Adrenal gland (tissue), 5 donors: ENCODE measurements around the gene MAN1C1.

Experiments used
- POLR2A ChIP-seq, 2 donors: fragments of 450-650 bp; IDR thresholded peaks; one replicate each; pipeline ENCODE4 v1.6.1; 2017; ENCODE audit warnings: antibody characterized with exemption in 2 of 2, mild to moderate bottlenecking in 2 of 2, moderate library complexity in 1 of 2
- TF ChIP-seq, protein P1 (sequence below), 6 experiments: fragments of 450-650 bp in 4 of 6; fragments of 200-600 bp in 2 of 6; sonication (generic) in 1 of 6; IDR thresholded peaks; 1 replicate in 5 of 6; 2 replicates in 1 of 6; pipeline versions ENCODE4 v1.5.1 to v1.8.0; 2016 to 2021; ENCODE audit warnings: antibody characterized with exemption in 6 of 6, mild to moderate bottlenecking in 2 of 6, moderate library complexity in 1 of 6
- donor health status: DM: no; HTN: no; CAD: no.

DNA sequence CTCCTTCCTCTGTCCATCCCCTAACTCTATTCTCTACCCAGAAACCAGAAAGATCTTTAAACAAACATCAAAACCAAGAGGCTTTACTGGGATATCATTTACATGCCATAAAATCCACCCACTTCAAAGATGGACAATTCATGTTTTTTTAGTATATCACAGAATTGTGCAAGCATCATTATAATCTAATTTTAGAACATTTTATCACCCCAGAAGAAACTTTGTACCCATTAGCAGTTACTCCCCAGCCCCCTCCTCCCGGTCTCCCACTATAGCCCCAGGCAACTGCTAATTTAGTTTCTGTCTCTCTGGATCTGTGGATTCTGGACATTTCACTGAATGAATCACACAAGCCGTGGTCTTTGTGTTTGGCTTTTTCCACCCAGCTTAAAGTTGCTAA is 178.6 kb downstream of the MAN1C1 start:
- TF ChIP-seq, protein P1, sequence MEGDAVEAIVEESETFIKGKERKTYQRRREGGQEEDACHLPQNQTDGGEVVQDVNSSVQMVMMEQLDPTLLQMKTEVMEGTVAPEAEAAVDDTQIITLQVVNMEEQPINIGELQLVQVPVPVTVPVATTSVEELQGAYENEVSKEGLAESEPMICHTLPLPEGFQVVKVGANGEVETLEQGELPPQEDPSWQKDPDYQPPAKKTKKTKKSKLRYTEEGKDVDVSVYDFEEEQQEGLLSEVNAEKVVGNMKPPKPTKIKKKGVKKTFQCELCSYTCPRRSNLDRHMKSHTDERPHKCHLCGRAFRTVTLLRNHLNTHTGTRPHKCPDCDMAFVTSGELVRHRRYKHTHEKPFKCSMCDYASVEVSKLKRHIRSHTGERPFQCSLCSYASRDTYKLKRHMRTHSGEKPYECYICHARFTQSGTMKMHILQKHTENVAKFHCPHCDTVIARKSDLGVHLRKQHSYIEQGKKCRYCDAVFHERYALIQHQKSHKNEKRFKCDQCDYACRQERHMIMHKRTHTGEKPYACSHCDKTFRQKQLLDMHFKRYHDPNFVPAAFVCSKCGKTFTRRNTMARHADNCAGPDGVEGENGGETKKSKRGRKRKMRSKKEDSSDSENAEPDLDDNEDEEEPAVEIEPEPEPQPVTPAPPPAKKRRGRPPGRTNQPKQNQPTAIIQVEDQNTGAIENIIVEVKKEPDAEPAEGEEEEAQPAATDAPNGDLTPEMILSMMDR (IDR thresholded peaks at IDR 0.05), result no peak
- no peak for TF ChIP-seq POLR2A (IDR thresholded peaks at IDR 0.05)
